ENCODE data around the gene AFF1. TPM values are rescaled to one million over a fixed set of nuclear protein-coding genes. Genes with fewer than 3 reads are reported as not detected.

Gene AFF1
- total RNA-seq, 1 experiment from 2014 or later: 61.9 TPM

GRCh38 chr4:87152310-87153041, 217.7 kb downstream of the AFF1 start:
- Mint-ChIP-seq H3K36me3 (ENCODE audit: insufficient read depth, unreplicated experiment) (no peaks in the 10 kb centered on the region), H3K4me1 (ENCODE audit: insufficient read depth, unreplicated experiment) (peaks cover 11% of the 10 kb centered on the region), H3K4me3 (ENCODE audit: unreplicated experiment) (no peak overlapping the region), H3K27me3 (ENCODE audit: insufficient read depth, unreplicated experiment) (no peaks in the 10 kb centered on the region), H3K27ac (ENCODE audit: low read depth, unreplicated experiment) (no peak overlapping the region), H3K9me3 (ENCODE audit: unreplicated experiment) (no peaks in the 10 kb centered on the region)
- TF ChIP-seq CTCF (IDR thresholded peaks at IDR 0.05; ENCODE audit: unreplicated experiment): no peak
- intact Hi-C loops (cut with micrococcal nuclease): loop anchor here (10.0 kb wide), 1 partner anchor 692 kb away; no protein-coding TSS in a partner anchor
- CTCF ChIA-PET: interaction anchor here (0.8 to 6.5 kb wide), 3 partner anchors 84 to 398 kb away, joined by 3 to 76 read pairs (median 3); no protein-coding TSS in a partner anchor
- POLR2A ChIA-PET: interaction anchor here (0.9 kb wide), 1 partner anchor 67 kb away, joined by 3 read pairs; no protein-coding TSS in a partner anchor
- no peak for DNase-seq (ENCODE audit: unreplicated experiment)
- BruUV-seq (replicated peaks): no TSS peak

GRCh38 chr4:87153078-87153870, 218.5 kb downstream of the AFF1 start:
- no peak for DNase-seq (ENCODE audit: unreplicated experiment)
- Mint-ChIP-seq H3K4me1 (ENCODE audit: insufficient read depth, unreplicated experiment) (peaks cover 11% of the 10 kb centered on the region), H3K9me3 (ENCODE audit: unreplicated experiment) (no peaks in the 10 kb centered on the region), H3K36me3 (ENCODE audit: insufficient read depth, unreplicated experiment) (no peaks in the 10 kb centered on the region), H3K27ac (ENCODE audit: low read depth, unreplicated experiment) (peak overlapping the region; percentile 23), H3K4me3 (ENCODE audit: unreplicated experiment) (no peak overlapping the region), H3K27me3 (ENCODE audit: insufficient read depth, unreplicated experiment) (no peaks in the 10 kb centered on the region)
- ChIA-PET POLR2A (interaction anchor here (0.7 to 1.0 kb wide), 3 partner anchors 66 to 219 kb away, joined by 3 read pairs; partner anchors contain the start of gene AFF1), CTCF (interaction anchor here (0.8 to 6.5 kb wide), 2 partner anchors 83 to 399 kb away, joined by 3 to 76 read pairs; no protein-coding TSS in a partner anchor)
- no peak for TF ChIP-seq CTCF (IDR thresholded peaks at IDR 0.05; ENCODE audit: unreplicated experiment)
- BruUV-seq (replicated peaks): no TSS peak
- intact Hi-C loops (cut with micrococcal nuclease): loop anchor here (10.0 kb wide), 1 partner anchor 692 kb away; no protein-coding TSS in a partner anchor

GRCh38 chr4:87165892-87166291, 231.1 kb downstream of the AFF1 start:
- no peaks in the 10 kb centered on the region for H3K9me3 Mint-ChIP-seq (ENCODE audit: unreplicated experiment)
- no peak overlapping the region for H3K4me3 Mint-ChIP-seq (ENCODE audit: unreplicated experiment)
- intact Hi-C loops (cut with micrococcal nuclease): no loop called here
- no peaks in the 10 kb centered on the region for H3K4me1 Mint-ChIP-seq (ENCODE audit: insufficient read depth, unreplicated experiment)
- TF ChIP-seq CTCF (IDR thresholded peaks at IDR 0.05; ENCODE audit: unreplicated experiment): no peak
- H3K27me3 Mint-ChIP-seq (ENCODE audit: insufficient read depth, unreplicated experiment): no peaks in the 10 kb centered on the region
- ChIA-PET CTCF (interaction anchor here (0.5 to 0.8 kb wide), 3 partner anchors 23 to 244 kb away, joined by 3 to 4 read pairs (median 3); no protein-coding TSS in a partner anchor), POLR2A (no interaction called here)
- BruUV-seq (replicated peaks): no TSS peak
- no peak for DNase-seq (ENCODE audit: unreplicated experiment)
- no peak overlapping the region for H3K27ac Mint-ChIP-seq (ENCODE audit: low read depth, unreplicated experiment)
- H3K36me3 Mint-ChIP-seq (ENCODE audit: insufficient read depth, unreplicated experiment): peaks cover 42% of the 10 kb centered on the region

GRCh38 chr4:87166296-87166854, 231.6 kb downstream of the AFF1 start:
- POLR2A ChIA-PET: no interaction called here
- DNase-seq (ENCODE audit: unreplicated experiment): no peak
- intact Hi-C loops (cut with micrococcal nuclease): no loop called here
- H3K9me3 Mint-ChIP-seq (ENCODE audit: unreplicated experiment): no peaks in the 10 kb centered on the region
- H3K27me3 Mint-ChIP-seq (ENCODE audit: insufficient read depth, unreplicated experiment): no peaks in the 10 kb centered on the region
- H3K4me1 Mint-ChIP-seq (ENCODE audit: insufficient read depth, unreplicated experiment): no peaks in the 10 kb centered on the region
- peaks cover 37% of the 10 kb centered on the region for H3K36me3 Mint-ChIP-seq (ENCODE audit: insufficient read depth, unreplicated experiment)
- TF ChIP-seq CTCF (IDR thresholded peaks at IDR 0.05; ENCODE audit: unreplicated experiment): no peak
- no peak overlapping the region for H3K4me3 Mint-ChIP-seq (ENCODE audit: unreplicated experiment)
- no TSS peak for BruUV-seq (replicated peaks)
- CTCF ChIA-PET: interaction anchor here (0.8 kb wide), 1 partner anchor 23 kb away, joined by 3 read pairs; no protein-coding TSS in a partner anchor
- H3K27ac Mint-ChIP-seq (ENCODE audit: low read depth, unreplicated experiment): no peak overlapping the region

Data from MCF 10A (cell line).